GM18517 (cell line): ENCODE results near the gene AKAP6.
A peak's percentile ranks its signal among the peaks of the same experiment; 100 is the strongest.
"Not testable (repeated sequence)": the region's sequence is repeated elsewhere in the genome, so short reads cannot be mapped to it uniquely, and the experiment has no call there.

Source experiments
- ATAC-seq: cut with Tn5 transposase; IDR thresholded peaks from one replicate; pipeline ENCODE4 v1.9.1; 2021; ENCODE audit warnings: mild to moderate bottlenecking, moderate library complexity; ENCODE audit not compliant: unreplicated experiment

The AKAP6 gene

DNA sequence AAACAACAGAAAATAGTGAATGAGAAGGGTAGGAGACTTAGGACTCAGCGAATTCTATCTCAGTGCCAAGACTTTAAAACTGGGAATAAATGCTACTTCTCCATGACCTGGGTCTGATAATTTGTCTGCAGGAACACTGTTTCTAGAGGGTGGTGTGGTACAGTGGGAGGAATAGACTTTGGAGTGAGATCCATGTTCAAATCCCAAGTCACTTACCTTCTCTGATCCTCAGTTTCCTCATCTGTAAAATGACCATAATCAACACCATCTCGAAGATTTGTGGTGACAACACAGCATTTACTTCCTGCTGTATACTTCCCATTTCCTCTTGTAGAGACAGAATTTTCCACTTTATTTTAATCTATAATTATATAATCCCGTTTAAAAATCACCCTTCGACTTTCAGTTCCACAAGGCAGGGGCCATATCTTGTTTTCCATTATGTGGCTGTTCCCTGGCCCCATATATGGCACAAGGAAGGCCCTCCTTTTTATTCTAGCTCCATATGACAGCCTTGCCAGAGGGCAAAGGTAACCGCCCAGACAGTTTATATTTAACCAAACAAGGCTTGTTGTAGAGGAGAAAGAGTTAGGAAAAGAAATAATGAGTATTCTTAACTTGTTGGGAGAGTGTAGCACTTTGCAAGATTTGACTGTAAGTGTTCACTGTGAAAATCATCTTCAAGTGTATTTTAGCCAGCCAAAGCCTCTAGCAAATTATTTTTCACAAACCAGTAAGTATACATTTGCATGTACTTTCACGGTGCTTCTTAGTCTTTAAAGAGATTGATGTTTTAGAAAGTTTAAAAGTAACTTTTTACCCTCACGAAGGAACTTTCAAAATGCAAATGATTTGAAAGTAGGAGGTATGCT, 243.1 kb downstream of the AKAP6 start:
- peak; percentile 51 for ATAC-seq

GRCh38 chr14:32572867-32573150, 243.7 kb downstream of the AKAP6 start:
- peak; percentile 2 for ATAC-seq

GRCh38 chr14:32574269-32574668, 245.2 kb downstream of the AKAP6 start:
- ATAC-seq = no peak

- peak; percentile 69 for ATAC-seq
Observed at GRCh38 chr14:32576088-32576795, 247.1 kb downstream of the AKAP6 start.

DNA sequence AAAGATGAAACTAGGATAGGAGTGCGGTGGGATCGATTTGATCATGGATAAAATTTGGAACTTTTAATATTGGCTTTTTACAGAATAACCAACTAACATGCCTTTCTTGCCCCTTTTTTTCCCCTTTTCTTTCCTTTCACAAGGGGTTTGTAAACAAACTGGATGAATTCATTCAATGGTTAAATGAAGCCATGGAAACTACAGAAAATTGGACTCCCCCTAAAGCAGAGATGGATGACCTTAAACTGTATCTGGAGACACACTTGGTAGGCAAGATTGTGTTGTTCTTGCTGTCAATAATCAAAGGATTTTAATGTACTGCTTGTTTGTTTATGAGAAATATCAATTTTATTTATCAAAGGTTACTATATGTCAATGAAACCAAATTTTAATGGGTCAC, 247.9 kb downstream of the AKAP6 start:
- ATAC-seq = no peak

- ATAC-seq = peak; percentile 71
Observed at GRCh38 chr14:32578181-32578580, 249.1 kb downstream of the AKAP6 start.

GRCh38 chr14:32583427-32583826, 254.3 kb downstream of the AKAP6 start:
- ATAC-seq = not testable (repeated sequence)

GRCh38 chr14:32584079-32584478, 255.0 kb downstream of the AKAP6 start:
- ATAC-seq = no peak

DNA sequence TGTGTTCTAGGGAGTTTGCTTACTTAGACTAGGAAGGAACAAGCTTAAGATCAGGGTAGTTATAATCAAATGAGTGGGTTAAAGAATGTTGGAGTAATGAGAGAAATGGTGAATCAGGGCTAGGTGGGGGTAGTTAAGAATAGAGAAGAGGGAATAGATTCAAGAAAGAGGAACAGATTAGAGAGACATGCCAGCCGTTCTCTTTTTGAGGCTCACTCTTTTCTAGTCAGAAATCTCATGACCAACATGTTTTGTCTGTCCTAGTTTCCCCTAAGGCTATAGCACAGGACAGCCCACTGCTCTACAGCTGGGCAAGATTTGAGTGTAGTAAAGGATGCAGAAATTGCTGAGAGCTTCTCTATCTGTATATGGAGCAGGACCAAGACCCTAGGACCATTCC, 258.4 kb downstream of the AKAP6 start:
- ATAC-seq = no peak

GRCh38 chr14:32588448-32589320, 259.6 kb downstream of the AKAP6 start:
- ATAC-seq = peak; percentile 63

- ATAC-seq = no peak
Observed at GRCh38 chr14:32590157-32590556, 261.1 kb downstream of the AKAP6 start.

- no peak for ATAC-seq
Observed at GRCh38 chr14:32593290-32593942, 264.3 kb downstream of the AKAP6 start.

DNA sequence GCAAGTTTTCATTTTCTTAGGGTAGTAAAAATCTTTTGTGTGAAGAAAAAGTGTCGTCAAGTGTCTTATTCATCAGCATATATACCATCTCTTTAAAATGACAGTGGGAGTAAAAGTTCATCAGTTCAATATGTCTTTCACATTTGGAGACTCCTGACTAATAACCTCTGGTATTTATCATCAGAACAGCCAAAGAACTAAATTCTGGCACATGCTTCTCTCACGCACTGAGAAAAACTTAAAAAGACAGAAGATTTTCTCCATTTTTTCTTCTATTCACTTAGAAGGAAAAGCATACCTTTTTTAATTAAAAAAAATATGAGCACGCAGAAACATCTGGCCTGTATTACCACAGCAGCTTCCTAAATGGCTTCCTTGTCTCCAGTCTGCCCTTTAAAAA, 265.7 kb downstream of the AKAP6 start:
- no peak for ATAC-seq

GRCh38 chr14:32595497-32595896, 266.4 kb downstream of the AKAP6 start:
- no peak for ATAC-seq

GRCh38 chr14:32596390-32596789, 267.3 kb downstream of the AKAP6 start:
- ATAC-seq = no peak

DNA sequence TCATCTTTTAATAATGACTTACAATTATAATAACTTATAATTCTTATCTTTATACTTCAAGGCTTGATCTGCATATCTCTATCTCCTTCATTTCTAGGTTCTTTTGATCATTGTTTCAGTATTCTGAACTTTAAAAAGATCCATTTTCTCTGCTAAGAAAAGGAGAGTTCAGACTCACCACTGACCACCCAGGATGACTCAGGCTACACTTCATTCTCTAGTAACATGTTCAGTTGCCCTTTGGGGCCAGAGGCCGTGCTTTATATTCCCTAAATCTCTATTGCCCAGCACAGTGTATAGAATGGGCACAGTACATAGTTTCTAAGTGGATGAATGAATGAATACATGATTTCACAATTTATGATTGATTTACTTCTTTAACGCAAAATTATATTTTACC, 268.7 kb downstream of the AKAP6 start:
- ATAC-seq = no peak

- ATAC-seq = no peak
Observed at GRCh38 chr14:32601069-32601468, 272.0 kb downstream of the AKAP6 start.

GRCh38 chr14:32601906-32602305, 272.8 kb downstream of the AKAP6 start:
- ATAC-seq = no peak

GRCh38 chr14:32602699-32603098, 273.6 kb downstream of the AKAP6 start:
- ATAC-seq = no peak

- peak; percentile 58 for ATAC-seq
Observed at GRCh38 chr14:32603992-32604565, 275.0 kb downstream of the AKAP6 start.

DNA sequence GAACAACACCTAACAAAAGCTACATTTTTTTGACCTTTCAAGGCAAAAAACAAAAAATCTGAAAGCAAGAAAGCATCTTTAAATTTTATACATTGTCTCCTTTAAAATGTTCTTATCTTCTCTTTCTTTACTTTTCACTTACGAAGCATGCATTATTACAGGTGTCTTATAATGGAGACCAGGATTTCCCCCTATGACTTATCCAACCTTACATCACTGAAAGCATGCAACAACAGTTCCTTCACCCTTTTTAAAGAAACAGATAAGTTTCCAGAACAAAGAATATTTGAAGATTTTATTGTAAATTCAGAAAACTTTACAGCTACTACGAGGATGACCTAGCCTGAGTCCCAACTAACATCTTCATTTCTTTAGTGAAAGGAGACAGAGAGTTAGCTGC, 277.2 kb downstream of the AKAP6 start:
- ATAC-seq = no peak
